ENCODE data around the gene SLC16A11.
"Not testable (repeated sequence)": the region's sequence is repeated elsewhere in the genome, so short reads cannot be mapped to it uniquely, and the experiment has no call there.

The SLC16A11 gene, protein sequence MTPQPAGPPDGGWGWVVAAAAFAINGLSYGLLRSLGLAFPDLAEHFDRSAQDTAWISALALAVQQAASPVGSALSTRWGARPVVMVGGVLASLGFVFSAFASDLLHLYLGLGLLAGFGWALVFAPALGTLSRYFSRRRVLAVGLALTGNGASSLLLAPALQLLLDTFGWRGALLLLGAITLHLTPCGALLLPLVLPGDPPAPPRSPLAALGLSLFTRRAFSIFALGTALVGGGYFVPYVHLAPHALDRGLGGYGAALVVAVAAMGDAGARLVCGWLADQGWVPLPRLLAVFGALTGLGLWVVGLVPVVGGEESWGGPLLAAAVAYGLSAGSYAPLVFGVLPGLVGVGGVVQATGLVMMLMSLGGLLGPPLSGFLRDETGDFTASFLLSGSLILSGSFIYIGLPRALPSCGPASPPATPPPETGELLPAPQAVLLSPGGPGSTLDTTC

DNA sequence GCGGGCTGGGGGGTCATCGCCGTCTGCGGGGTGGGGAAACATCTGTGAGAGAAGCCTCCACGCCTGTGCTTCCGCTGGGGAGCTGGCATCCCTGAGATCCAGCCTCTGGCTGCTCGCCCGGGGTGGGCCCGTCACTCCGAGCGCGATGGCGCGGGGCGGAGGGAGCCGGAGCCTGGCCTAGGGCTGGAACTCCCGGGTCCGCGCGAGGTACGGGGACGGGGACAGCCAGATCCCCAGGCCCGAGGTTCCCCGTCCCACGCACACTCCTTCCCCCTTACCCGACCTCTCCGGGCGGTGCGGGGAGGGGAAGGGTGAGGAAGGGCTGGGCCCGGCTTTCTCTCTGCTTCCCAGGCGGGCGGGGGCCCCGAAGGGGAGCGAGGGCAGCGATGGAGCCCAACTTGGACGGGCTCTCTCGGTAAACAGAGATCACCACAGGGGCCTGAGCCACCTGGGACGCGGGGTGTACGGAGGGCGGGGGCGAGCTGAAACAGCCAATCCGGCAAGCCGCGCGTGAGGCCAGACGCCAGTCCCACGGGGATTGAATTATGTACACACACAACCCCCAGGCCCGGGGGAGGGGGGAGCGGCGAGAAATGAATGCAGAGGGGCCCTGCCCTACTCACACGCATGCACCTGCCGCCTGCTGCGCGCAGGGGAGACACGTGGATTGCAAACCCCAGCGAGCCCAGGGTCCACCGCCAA is at the start of gene SLC16A11:
TSS of gene SLC16A11 (minus strand) at position 596 of the 702 bp plus-strand sequence. CDS start at position 17, 579 bp downstream.
- FAIRE-seq, result no peak

DNA sequence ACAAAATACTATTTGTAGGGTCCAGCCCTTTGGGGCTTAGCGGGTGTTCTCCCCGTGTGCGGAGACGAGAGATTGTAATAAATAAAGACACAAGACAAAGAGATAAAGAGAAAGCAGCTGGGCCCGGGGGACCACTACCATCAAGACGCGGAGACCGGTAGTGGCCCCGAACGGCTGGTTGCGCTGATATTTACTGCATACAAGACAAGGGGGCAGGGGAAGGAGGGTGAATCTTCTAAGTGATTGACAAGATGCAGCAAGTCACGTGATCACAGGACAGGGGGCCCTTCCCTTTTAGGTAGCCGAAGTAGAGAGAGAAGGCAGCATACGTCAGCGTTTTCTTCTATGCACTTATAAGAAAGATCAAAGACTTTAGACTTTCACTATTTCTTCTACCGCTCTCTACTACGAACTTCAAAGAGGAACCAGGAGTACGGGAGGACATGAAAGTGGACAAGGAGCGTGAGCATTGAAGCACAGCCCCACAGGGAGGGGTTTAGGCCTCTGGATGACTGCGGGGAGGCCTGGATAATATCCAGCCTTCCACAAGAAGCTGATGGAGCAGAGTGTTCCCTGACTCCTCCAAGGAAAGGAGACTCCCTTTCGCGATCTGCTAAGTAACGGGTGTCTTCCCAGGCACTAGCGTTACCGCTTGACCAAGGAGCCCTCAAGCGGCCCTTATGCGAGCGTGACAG is 47.6 kb upstream of the SLC16A11 start:
- not testable (repeated sequence) for FAIRE-seq

DNA sequence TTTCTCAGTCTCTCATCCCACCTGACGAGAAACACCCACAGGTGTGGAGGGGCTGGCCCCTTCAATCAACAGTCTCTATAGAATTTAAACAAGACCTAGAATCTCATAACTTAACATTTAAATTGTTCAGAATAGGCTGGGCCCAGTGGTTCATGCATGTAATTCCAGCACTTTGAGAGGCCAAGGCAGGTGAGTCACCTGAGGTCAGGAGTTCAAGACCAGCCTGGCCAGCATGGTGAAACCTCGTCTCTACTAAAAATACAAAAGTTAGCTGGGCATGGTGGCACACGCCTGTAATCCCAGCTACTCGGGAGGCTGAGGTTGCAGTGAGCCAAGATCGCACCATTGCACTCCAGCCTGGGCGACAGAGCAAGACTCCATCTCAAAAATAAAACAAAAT is 45.7 kb upstream of the SLC16A11 start:
- not testable (repeated sequence) for FAIRE-seq

DNA sequence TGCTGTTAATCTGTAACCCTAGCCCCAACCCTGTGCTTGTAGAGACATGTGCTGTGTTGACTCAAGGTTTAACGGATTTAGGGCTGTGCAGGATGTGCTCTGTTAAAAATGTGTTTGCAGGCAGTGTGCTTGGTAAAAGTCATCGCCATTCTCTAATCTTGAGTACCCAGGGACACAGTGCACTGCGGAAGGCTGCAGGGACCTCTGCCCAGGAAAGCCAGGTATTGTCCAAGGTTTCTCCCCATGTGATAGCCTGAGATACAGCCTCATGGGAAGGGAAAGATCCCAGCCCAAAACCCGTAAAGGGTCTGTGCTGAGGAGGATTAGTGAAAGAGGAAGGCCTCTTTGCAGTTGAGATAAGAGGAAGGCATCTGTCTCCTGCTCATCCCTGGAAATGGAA is 44.5 kb upstream of the SLC16A11 start:
- FAIRE-seq, result not testable (repeated sequence)

DNA sequence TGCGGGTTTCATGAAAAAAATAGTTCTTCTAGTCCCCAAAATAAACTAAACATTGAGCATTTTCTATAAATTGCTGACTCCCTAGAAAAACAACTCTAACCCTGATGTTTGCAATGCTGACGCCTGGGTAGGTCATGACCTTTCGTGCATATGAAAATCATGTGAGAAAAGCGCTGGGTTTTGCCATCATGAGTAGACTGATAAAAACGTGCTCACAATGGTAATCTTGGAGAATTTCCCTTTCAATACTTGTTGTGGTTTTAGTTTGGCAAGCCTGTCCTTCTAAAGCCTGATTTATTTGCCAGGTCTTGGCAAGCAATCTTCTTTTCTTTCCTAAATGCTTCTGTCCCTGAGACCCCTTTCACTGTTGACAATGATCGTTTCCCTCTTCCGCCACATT is 40.2 kb upstream of the SLC16A11 start:
- FAIRE-seq, result no peak

DNA sequence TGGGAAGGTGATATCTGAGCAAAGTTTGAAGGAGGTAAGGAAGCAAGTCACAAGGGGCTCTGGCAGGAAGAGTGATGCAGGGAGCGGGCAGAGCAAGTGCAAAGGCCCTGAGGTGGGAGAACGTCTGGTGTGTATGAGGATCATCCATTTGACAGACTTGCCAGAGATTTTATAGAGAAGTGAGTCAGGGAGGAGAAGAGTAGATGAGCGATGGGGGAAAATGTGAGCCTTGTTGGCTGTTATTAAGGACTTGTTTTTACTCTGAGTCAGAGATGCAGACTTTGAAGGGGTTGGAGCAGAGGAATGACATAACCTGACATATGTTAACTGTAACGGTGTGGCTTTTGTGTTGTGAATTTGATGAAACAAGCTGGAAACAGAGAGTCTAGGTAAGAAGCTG is 39.7 kb upstream of the SLC16A11 start:
- no peak for FAIRE-seq

DNA sequence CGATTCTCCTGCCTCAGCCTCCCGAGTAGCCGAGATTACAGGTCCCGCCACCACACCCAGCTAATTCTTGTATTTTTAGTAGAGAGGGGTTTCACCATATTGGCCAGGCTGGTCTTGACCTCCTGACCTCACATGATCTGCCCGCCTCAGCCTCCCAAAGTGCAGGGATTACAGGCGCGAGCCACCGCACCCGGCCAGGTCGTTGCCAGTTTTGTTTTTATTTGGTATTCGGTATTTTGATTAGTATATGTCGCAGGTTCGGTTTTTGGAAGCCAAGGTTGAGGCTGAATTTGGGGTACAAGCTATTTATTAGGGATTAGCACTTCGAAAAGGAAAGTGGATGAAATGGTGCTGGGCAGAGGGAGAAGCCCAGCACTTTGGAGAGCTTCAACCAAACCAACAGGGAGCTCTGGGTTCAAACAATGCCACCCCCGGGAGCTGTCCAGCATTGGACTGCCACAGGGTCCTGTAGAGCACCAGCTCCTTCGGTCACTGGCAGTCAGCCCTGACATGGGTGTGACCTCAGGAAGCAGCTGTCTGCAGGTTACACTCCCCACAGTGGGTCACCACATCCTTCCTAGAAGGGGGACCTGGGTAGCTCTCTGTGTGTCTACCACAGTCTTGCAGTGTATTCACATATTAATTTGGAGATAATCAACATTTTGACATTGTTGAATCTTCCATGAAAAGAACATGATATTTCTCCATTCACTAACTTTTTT is 37.6 kb upstream of the SLC16A11 start:
- no peak for FAIRE-seq

DNA sequence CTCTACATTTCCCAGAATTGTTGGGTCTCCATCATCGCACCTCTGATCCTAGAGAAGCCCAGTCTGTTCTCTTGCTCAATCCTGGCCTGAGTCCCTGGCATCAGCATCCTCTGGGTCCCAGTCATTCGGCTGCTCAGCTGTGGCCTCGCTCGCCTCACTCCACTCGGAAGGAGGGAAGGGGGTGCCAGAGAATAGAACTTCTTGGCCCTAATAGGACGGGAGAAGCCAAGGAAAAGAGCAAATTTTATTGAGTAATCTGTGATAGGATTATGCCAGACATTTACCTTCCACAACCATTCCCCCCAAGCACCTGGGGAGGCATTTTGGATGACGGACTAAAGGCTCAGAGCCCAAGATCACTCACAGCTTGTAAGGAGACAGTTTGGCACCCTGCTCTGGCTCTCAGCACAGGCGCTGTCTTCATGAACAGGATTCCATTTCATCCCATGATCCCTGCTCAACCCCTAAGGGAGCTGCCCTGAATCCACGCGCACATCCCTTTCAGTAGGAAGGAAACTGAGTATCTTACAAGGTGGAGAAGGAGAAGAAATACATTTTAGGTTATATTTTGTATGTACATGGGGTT is 36.7 kb upstream of the SLC16A11 start:
- FAIRE-seq, result no peak

DNA sequence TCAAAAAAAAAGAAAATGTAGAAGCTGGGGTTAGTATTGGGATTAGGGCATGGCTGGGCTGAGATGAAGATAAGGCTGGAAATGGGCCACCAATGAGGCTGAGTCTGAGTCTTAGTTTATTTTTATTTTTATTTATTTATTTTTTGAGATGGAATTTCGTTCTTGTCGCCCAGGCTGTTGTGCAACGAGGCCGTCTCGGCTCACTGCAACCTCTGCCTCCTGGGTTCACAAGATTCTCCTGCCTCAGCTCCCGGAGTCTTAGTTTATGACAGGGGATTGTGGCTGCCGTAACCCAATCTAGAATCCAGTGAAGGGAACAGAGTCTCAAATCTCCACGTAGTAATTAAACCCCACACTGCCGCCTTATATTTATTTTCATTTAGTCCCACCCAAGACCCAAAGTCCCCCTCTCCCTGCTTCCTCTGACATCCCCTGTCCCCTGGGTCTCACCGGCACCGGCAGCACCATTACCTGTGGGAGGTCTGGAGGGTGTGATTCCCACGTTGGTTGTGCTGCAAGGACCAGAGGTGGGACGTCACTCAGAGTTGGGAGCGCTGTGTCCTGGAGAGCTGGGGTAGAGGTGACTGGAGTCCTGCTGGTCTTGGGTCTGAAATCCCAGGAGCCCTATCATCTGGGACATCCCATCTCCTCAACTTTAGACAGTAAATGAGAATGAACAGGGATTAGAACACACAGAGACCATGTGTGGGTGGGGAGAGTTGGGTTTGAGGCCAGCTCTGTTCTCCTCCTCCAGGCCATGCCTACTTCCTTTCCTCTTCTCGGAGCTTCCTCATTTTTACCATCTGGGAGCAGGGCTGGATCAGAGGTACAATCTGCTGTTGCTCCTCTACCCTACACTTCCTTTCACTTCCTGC is 35.9 kb upstream of the SLC16A11 start, which contains the start of gene CLEC10A:
TSS of gene CLEC10A (minus strand) at position 671 of the 875 bp plus-strand sequence. CDS start 1,439 bp downstream, outside the sequence.
- no peak for FAIRE-seq

DNA sequence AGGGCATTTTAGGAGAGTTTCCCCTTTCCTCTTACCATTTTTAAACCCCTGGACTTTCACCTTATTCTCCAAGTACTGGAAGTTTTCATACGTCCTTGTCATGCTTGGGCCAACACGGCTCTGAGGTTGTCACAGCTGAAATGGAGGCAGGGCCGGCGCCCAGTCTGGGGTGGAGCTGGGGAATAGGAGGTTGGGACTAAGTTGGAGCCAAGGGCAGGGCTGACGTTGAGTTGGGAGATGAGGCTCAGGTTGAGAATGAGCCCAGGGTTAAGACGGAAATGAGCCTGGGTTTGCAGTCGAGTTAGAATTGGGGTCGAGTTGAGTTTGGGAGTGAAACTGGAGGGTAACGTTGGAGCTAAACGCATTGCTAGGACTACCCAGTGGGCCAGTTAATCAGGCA is 34.8 kb upstream of the SLC16A11 start:
- no peak for FAIRE-seq

DNA sequence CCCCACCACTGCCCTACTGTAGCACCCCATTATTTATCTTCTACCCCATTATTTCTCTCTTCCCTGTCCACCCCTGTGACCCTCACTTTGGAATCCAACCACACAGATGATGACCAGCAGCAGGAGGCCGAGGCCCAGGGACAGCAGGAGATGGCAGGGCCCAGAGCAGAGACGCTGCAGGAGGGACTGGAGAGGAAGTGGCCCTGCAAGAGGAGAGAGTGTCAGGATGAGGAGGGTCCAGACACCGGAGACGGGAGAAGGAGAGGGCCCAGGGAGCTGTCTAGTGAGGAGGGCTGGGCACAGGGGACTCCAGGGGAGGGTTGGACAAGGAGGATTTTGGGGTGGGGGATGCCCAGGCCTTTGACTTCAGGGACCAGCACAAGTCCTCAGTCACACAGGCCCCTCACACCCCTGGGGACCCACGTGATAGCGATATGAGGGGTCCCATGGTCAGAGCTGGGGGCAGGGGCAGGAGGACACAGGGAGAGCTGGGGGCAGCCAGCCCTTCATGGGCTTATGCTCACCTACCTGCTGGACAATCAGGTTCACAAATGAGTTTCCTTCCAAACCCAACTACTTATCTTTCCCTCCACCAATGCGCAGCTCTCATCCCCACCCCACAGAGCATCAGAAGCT is 34.1 kb upstream of the SLC16A11 start:
- no peak for FAIRE-seq

DNA sequence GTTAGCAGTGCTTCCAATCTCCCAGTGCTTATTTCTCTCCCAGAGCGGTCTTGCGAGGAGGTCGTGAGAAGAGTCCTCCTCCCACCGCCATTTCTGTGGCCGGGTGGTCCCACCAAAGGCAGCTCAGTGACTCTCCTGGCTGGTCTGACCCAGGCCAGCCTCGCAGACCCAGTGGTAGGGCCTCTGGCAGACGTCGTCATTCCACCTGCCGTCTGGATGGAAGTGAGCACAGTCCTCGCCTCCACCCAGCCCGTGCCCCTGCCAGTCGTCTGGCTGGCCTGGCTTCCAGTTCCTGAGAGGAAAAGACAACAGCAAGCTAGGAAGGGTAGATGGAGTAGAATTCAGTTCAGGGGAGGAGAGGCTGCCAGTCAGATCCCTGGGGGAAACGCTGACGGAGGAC is 31.0 kb upstream of the SLC16A11 start:
- no peak for FAIRE-seq

DNA sequence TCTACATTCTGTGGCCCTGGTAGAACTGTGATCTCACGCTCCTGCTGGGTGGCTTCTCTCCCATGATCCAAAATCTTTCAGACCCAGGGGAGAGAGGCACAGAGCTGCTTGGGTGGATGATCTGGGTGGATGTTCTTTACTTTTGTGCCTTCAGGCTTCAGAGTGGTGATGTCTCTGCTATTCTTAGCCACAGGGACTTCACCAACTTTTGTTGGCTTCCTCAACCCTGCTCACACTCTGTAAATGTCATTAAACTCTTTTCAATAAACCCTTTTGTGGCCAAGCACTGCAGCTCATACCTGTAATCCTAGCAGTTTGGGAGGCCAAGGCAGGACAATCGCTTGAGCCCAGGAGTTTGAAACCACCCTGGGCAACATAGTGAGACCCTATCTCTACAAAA is 28.5 kb upstream of the SLC16A11 start:
- FAIRE-seq, result no peak

DNA sequence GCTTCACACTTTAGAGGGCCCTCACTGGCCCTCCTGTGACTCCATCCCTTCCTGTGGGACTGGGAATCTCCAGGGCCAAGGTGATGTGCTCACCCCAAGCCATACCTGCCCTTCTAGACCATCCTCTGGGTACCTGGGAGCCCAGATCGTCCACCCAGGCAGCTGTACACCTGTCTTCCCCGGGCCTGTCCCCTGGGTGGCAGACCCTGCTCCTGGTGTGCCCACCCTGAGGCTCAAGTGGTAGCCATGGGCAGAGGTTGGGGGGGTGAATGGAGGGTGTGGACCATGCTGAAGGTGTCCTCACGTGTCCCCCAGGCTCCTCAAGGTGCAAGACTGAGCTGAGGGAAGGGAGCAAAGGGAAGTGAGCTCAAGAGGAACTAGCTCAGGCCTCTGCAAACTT is 26.8 kb upstream of the SLC16A11 start:
- no peak for FAIRE-seq

DNA sequence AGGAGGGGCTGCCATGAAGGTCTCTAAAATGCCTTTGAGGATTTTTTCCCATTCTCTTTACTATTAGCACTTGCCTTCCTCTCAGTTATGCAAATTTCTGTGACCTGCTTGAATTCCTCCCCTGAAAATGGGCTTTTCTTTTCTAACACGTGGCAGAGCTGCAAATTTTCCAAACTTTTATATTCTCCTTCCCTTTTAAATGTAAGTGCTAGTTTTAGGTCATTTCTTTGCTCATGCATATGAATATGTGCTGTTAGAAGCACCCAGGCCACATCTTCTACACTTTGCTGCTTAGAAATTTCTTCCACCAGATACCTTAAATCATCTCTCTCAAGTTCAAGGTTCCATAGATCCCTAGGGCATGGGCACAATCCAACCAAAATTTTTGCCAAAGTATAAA is 24.4 kb upstream of the SLC16A11 start:
- no peak for FAIRE-seq

DNA sequence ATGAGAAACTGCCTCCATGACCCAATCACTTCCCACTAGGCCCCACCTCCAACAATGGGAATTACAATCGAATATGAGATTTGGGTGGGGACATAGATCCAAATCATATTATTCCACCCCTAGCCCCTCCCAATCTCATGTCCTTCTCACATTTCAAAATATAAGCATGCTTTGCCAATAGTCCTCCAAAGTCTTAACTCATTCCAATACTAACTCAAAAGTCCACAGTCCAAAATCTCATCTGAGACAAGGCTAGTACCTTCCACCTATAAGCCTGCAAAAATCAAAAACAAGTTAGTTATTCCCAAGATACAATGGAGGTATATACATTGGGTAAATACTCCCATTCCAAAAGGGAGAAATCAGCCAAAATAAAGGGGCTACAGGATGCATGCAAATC is 23.3 kb upstream of the SLC16A11 start:
- FAIRE-seq, result no peak

DNA sequence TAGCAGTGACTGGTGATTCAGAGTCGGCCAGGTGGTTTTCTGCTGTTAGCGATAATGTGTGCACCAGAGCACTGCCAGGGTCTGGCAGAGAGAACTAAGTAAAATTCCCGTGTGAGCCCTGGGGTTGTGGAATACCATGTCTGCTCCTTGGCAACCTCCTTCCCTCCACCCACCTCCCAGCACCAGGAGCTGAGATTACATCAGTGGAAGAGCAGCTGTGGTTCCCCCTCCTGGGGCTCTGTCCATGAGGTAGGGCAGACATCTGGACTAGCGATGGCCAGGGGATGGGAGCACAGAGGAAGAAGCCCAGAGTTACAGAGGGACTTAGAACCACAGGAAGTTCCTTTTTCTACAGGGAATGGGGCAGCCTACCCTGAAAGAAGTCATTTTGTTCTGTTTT is 20.4 kb upstream of the SLC16A11 start:
- FAIRE-seq, result no peak

DNA sequence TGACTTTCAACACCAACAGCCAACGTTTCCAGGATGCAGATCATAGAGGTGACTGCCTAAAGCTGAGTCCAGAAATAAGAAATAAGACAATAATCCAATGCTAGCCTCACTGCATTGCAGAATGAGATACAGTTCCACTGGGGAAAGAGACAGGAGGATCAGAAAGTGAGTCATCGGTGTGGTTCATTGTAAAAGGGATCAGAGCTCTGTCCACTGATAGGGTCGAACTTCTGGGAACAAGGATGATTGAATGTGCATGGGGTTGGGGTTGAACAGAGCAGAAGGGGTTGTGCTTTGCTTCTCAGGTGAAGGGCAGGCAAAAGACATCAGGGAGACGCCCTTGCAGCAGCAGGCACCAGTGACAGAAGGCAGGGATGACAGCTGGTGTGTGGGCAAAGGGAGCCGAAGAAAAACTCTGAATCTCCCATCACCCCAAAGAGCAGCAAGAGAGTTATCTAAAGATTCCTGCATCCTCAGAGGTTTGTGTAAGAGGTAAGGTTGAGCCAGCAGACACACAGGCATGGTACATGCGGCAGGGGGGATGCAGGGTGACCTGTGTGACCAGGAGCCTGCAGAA is 19.7 kb upstream of the SLC16A11 start:
- FAIRE-seq, result no peak

DNA sequence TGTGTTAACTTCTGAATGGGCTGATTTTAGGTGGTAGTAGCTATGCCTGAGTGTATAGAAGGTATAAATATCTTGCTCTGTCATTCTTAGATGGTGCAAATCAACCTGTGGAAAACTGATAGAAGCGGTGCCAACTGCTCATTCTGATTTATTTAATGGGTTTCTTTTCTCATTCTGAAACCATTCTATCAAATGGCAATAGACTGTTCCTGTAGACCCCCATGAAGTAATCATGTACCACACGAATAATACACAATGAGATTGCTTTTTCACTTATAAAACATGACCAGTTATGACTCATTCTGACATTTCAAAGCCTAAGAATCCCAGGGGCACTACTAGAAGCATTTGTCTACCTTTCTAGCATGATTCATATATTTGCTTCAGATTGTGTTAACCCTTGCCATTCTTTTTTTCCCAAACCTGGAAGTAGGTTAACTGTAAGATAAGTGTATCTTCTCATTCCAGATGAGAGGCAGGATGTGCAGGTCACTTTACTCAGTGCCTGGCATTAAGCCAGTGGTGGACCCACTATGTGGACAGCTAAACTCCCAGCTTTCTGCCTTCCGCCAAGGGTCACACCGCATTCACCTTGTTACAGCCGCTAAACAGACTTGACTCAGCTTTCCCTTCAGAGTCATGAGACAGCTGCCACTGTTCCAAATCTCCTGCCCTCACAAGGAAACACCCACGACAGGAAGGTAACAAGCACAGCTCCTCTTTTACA is 16.4 kb upstream of the SLC16A11 start:
- no peak for FAIRE-seq
